ENCODE results near the gene INPP5J.

Gene INPP5J

DNA sequence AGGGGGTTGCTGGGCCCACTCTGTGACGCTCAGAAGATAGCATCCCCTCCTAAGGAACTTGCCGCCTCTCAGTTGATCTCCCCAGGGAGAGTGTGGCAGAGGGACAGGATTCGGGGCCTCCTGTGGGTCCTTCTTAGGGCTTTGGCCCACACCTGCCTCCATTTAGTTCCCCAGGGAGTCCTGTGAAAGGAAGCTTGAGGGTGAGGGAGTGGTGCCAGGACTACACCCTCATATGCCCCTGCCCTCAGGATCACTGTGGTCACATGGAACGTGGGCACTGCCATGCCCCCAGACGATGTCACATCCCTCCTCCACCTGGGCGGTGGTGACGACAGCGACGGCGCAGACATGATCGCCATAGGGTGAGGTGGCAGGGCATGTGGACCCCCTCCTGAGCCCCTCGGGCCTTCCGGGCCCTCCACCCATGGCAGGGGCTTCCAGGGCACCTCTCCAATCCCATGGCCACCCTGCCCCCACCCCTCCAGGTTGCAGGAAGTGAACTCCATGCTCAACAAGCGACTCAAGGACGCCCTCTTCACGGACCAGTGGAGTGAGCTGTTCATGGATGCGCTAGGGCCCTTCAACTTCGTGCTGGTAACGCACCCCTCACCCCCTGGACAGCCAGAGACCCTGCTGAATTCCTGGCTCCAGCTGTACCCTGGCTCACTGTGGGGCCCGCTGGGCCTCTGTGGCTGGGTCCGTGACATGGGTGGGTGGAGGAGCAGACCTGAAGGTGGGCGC lies 3.5 kb downstream of the INPP5J start:
- no peak for DNase-seq

DNA sequence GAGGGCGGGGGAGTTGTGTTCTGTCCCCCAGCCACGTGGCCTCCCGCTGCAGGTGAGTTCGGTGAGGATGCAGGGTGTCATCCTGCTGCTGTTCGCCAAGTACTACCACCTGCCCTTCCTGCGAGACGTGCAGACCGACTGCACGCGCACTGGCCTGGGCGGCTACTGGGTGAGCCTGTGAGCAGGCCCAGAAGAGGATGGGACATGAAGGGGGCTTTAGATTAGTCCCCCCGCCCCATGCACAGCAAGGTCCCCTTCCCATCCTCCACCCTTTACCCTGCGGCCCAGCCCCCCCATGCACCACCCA lies 4.1 kb downstream of the INPP5J start:
- DNase-seq = no peak

DNA sequence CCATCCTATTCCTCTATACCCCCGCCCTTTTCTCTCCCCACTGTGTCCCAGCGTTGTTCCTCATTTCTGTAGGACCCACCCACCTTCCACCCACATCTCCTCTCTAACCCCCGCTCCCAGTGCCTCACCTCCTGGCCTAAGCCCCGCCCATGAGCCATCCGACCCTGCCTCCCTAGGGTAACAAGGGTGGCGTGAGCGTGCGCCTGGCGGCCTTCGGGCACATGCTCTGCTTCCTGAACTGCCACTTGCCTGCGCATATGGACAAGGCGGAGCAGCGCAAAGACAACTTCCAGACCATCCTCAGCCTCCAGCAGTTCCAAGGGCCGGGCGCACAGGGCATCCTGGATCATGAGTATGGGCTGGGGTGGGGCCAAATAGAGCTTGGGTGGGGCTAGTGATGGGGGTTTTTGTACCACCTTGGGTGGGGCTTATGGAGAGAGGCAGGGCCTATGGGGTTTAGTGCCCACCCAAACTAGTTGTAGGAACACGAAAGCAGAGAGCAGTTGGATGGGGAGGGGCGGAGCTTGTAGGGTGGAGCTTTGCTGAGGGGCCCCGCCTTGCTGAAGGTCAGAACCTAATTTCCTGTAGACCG lies 4.5 kb downstream of the INPP5J start:
- DNase-seq = no peak

DNA sequence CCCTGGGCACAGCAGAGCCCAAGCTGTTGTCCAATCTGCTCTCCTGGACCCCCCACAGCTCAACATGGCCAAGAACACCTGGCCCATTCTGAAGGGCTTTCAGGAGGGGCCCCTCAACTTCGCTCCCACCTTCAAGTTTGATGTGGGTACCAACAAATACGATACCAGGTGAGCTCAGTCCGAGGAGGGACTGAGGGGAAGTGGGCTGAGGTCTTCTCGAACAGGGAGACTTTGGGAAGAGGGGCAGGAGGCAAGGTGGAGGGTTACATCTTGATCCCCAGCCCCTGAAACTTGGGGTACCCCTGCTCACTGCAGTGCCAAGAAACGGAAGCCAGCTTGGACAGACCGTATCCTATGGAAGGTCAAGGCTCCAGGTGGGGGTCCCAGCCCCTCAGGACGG lies 5.4 kb downstream of the INPP5J start:
- DNase-seq = no peak

DNA sequence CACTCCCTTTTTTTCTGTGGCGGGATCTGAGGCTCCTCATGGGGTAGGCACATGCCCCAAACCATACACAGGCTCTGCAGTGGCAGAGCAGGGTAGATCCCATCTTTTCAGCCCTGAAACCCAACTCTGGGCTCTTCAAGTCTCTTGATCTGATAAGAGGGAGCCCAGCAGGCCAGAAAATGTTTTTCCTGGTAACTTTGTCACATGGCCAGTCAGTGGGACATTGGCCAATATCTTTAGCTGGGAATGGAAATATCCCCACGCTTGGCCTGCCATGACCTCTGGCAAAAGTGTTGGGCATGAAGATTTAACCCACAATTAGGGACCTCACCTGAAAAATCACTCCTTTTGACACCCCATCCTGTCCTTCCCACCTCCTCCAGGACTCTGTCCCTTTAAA lies 8.1 kb downstream of the INPP5J start:
- no peak for DNase-seq

DNA sequence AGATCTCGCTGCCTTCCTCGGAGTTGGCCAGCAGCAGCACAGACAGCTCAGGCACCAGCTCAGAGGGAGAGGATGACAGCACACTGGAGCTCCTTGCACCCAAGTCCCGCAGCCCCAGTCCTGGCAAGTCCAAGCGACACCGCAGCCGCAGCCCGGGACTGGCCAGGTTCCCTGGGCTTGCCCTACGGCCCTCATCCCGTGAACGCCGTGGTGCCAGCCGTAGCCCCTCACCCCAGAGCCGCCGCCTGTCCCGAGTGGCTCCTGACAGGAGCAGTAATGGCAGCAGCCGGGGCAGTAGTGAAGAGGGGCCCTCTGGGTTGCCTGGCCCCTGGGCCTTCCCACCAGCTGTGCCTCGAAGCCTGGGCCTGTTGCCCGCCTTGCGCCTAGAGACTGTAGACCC lies 11.1 kb downstream of the INPP5J start:
- no peak for DNase-seq

DNA sequence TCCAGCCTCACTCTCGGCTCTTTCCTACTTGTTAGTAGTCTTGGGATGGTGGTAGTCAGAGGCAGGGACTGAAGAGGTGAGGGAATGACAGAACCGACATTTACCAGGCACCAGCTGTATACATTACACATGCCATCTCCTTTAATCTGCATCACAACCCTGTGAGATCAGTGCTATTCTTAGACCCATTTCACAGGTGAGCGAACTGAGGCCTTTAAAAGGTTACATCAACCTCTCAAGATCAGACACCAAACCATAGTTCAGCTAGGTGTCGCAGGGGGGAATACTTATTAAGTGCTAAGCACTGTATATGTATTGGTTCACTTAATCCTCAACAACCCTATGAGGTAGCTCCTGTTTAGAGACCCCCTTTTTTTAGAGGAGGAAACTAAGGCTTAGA lies 11.9 kb downstream of the INPP5J start:
- no peak for DNase-seq

DNA sequence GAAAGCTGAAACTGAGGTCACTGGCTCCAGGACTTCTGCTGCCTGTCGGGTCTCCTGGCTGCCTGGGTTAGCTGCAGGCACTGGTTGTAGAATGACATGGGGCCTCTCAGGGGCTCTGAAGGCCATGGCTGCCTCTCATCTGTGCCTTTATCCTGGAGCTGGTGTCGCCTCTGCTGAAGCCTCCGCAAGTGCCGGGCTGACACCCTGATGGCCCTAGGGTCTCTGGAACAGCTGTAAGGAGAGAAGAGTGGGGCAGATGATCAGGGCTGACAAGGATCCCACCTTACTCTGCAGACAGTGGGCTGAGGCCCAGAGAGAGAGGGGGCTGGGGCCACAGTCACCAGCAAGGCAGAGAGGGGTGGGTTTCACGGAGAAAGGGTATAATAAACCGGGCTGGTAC lies 12.9 kb downstream of the INPP5J start:
- DNase-seq = no peak

DNA sequence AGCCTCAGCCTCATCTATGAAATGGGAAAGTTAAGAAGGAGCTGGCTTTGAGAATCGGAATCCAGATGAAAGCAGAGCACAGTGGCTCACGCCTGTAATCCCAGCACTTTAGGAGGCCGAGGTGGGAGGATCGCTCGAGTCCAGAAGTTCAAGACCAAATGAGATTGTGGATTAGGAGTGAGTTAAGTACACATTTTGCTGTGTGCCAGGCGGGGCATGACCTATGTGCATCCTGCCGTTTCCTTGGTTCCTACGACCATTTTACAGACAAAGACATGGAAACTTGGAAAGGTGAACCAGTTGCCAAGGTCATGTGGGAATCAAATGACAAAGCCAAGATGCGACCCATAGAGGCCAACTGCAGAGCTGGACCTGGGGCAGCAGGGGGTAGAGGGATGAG lies 13.4 kb downstream of the INPP5J start:
- DNase-seq = no peak

DNA sequence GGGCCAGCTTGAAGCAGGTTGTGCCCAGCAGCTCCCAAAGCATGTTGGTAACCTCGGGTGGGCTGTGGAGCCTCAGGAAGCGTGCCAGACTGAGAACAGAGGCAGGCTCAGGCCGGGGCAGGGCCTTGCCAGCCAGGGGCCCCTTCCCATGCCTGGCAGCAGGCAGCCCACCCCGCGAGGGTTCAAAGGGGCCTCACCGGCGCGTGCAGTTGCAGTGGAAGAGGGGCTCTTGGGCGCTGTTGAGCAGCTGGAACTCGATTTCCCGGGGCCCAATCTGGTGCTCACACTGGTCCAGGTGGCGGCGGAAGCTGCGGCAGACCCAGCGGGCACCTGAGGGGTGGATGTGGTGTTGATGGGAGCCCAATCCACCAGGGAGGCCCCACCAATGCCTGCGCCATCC lies 13.9 kb downstream of the INPP5J start:
- DNase-seq = no peak

DNA sequence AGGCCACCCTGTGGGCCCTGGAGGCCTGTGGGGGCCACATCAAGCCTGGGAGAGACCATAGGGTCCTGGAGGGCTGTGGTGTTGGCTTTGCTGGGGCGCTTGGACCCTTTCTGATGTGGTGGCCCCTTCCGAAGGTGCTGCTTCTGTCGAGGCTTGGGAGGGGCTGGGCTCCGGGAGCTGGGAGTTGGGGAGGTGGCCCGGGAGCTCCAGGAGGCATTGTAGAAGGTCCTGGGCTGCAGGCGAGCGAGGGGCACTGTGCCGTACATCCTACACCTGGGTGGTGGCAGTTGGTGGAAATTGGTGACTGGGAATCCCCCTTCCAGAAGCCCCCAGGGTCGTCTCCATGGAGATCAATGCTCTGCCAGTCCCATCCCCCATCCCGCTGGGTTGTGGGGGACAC lies 15.0 kb downstream of the INPP5J start:
- DNase-seq = no peak

DNA sequence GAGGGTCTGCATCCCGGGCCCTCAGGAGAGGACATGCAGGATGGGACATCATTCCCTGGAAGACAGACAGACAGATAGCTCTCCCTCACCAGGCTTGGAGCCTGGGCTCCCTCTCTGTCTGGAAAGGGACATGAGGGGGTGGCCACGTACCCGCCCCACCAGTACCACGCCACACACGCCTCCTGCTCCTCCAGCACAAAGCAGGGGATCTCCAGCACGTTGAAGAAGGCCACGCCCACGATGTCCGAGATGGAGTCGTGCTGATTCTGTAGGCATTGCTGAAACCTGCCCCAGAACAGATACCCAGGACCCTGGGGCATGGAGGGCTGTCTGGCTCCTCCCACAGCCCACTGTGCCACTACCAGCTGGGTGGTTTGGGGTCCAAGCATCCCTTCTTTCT lies 15.4 kb downstream of the INPP5J start:
- DNase-seq = no peak

DNA sequence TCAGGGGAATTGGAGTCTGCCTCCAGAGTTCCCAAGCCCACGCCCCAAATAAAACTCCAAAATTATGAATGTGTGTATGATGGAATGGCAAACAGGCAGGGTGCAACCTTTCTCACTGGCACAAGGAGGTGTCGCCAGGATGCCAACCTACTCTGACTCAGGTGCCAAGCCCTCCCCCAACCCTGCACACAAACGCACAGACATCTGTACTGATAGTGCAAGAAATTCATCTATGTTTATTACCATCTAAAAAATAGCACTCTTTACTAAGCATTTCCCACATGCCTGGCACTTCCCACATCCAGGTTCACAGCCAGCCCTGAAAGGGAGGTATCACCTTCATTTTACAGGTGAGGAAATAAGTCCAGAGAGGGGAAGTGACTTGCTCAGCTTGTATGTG lies 16.3 kb downstream of the INPP5J start:
- DNase-seq = no peak

DNA sequence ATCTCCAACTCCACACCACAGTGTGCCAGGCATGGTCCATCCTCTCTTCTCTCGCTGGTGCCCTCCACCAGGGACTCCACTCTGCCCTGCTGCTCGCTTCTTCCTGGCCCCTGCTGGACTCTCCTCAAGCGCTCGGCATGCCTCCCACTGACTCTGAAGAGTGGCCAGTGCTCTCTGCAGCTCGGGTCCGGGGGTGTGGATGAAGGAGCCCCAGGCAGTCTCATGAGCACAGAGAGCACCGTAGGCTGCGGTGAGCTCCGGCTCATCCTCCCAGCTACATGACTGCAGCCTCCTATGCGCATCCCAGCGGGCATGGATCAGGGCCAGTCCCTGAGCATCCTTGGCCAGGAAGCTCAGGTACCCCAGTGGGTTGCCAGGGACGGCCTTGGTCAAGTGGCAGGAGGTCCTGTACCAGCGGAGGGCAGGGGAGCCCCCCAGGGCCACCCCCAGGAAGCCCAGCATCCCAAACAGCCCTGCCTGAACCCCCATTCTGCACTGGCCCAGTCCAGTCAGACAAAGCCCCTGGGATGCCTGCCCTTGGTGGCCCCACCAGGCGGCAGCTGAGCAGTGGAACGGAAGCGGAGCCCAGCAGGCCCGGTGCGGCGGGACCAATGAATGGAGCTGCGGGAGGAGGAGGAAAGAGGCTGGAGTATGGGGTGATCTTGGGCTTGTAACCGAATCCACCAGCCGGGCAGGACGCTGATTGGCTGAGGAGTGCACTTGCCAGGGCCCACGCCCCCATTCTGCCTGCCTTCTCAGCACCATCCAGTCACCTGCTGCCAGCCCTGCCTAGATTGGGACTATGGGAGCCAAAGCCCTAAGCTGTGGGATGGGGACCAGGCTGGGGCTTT lies 17.3 kb downstream of the INPP5J start, which contains the start of gene PLA2G3:
Gene PLA2G3 (minus strand): TSS at position 643 of the 851 bp plus-strand sequence. CDS start 154 bp downstream, at position 489.
- DNase-seq = no peak

DNA sequence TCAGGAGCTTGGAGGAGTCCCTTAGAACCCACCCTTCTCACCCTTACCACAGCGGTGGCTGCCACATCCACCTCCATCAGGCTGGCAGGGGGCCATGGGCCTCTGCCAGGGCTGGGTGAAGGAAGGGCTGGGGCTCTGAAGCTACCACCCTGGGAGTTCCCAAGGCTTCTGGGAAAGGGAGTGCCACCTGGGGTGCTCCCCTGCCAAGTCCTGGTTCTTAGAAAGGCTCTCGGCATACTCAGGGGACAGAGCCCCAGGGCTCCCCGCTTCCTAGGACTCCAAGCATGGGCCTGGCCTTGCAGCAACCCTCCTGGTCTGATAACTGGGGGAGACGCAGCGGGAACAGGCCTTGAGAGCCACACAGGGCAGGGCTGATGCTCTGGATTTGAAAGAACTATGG lies 18.0 kb downstream of the INPP5J start:
- DNase-seq = no peak

DNA sequence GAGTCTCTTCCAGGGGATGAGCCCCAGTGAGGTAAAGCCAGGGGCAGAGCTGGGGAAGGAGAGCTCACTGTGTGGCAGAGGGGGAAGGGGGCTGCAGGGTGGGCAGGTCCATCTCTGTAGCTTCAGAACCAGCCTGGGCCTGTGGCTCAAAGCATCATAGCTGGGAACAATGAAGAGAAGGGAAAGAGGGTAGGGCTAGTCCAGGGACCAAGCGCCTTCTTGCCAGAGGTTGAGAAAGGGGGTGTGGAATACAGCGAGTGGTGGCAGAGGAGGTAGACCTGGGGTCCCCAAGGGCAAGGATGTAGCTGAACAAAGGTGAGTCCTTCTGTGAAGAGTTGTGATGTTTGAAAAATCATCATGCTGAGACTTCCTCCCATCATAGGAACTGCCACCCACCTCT lies 18.8 kb downstream of the INPP5J start:
- no peak for DNase-seq

DNA sequence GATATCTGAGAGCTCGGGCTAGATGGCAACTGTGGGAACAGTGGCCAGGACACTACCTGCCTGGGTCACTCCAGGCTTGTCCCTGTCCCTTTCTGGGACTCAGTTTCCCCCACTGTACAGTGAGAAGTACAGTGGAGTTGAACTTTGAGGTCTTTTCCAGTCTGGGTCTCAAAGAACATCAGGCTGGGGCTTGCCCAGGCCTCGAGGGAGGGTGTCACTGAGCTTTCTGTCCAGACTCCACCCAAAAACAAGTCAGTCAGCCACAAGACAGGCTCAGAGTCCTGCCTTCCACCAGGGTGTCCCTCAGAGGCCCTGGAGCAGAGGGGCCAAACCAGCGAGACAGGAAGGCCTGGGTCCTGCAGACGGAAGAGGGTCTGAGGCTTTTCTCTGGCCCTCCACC lies 19.5 kb downstream of the INPP5J start:
- no peak for DNase-seq

DNA sequence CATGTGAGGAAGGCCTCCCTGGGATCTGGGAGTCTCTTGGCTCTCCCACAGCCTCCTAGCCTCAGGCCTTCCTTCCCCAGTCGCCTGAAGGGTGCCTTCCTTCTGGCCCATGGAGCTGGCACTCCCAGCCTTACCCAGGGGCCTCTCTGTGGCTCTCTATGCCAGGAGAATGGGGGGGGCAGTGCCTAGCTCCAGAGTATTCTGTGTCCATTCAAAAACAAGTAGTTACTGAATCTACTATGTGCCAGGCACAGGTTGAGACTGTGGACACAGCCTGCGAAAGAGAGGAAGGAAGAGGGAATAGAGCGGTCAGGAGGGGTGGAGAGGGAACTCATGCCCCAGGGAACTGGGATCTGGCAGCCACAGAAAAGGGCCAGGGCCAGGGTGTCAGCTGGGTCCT lies 20.3 kb downstream of the INPP5J start:
- DNase-seq = no peak

DNA sequence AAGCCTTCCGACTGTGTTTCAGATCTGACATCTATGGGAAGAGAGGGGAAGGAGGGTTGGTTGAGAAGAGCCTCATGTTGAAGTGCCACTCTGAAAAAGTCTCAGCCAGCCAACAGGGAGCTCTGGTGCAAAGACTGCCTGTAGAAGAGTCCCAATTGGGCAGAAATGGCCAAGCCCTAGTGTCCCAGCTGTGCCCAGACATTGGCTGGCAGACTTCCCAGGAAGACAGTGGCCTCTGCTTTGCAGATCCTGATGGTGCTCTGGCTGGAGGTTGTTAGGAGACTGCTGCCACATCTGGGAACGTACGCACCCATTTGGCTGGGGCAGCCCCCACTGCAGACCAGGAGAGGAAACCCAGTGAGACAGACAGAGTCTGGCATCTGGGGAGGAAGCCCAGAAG lies 20.8 kb downstream of the INPP5J start:
- DNase-seq = no peak

DNA sequence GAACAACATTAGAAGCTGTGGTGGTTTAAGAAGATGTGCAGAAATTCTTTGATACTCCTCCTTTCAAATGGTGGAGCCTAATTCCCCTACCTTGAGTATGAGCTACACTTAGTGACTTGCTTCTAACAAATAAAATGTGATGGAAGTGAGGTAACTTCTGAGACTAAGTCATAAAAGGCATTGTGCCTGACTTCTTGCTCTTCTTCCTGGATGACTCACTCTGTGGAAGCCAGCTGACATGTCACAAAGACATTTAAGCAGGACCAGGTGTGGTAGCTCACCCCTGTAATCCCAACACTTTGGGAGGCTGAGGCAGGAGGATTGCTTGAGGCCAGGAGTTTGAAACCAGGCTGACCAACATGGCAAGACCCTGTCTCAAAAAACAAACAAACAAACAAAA lies 21.5 kb downstream of the INPP5J start:
- DNase-seq = no peak

DNA sequence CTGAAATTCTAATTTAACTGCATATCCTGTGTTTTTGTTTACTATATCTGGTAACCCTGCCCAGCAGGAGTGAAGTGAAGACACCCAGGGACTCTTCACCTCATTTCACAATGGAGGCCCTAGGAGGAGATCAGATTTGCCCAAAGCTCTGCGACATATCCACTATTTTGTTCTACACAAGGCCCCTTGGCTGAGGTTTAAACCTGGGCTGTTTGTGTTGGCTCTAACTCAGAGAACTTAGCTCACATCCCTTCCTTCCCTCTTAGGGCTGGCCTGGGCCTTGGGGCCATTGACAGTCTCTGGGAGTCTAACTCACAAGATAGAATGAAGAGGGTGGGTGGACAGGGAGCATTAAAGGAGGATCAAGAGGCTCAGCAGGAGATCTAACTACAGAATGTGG lies 25.7 kb downstream of the INPP5J start:
- DNase-seq = no peak

DNA sequence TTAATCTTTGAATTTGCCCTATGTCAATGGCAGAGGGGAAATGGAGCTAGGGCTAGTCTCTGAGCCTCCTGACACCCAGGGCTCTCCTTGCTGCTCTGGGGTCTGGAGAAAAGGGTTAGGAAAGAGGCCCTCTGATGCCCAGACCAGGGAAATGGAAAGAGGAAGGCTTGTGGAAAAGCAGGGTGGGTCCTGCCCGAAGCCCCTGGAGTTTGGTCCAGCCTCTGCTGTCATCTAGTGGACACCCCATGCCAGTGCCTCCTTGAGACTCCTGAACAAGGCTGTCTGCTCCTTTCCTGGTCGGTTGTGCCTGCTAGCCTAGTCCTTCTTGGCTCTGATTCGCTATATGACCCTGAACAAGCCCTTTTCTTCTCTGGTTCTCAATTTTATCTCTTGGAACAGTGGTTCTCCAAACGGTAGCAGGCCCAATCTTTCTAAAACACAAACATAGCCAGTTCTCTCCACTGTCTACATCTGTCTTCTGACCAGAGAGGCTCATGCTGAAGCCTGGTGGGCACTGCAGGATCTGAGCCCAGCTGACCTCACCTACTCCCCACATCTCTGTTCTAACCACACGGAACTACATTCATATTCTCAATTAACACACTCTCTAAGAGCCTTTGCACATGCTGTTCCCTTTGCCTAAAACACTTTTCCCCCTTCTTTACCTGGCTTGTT lies 26.3 kb downstream of the INPP5J start:
- DNase-seq = peak; percentile 57

DNA sequence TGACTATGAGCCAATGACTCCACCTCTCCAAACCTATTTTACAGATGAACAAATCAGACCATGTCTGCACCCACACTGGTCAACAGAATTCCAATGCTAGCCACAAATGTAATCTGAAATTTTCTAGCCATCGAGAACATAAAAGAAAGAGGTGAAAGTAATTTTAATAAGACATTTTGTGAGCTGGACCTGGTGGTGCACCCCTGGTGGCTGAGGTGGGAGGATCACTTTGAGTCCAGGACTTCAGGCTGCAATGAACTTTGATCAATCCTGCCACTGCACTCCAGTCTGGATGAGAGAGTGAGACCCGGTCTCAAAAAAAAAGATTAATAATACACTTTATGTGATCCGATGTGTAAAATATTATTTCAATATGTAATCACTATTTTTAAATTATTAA lies 27.8 kb downstream of the INPP5J start:
- no peak for DNase-seq

DNA sequence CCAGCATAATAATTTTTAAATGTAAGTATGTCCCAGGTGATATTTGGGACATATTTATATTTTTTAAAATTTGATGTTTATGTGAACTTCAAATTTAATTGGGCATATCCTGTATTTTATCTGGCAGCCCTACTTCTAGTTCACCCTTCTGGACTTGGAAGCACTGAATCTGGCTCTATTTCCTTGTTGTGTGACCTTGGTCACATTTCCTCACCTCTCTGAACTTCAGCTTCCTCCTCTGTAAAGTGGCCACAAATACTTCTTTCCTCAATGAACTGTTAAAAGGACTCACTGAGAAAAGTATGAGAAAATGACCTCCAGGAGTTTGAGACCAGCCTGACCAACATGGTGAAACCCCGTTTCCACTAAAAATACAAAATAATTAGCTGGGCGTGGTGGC lies 29.1 kb downstream of the INPP5J start:
- no peak for DNase-seq

Measured in stimulated activated CD8-positive, alpha-beta memory T cell treated with anti-CD3 and anti-CD28 coated beads, Interleukin-4, amount 100 ng/mL, for 48 hours (primary cell).